HEK293 (cell line): ENCODE data around the gene ZDHHC17.

Source experiments
- CTCF ChIA-PET: fragments of 350-600 bp; formaldehyde crosslinking; extraction: SDS; loops from one replicate; lab custom pipeline; 2021; ENCODE audit warnings: antibody characterized with exemption; lab: Yijun Ruan, JAX
- POLR2A ChIA-PET: fragments of 300-600 bp; formaldehyde crosslinking; extraction: SDS; loops from one replicate; lab custom pipeline; 2020; ENCODE audit warnings: antibody characterized with exemption, inconsistent platforms; lab: Yijun Ruan, JAX
- H3K27ac ChIP-seq: fragments of 200-500 bp; sonication (Bioruptor generic); 2 replicates; pipeline ENCODE4 v1.5.1; 2014; ENCODE audit warnings: low read depth, low read length, control low read depth, inconsistent platforms; ENCODE audit errors: extremely low read depth
- H3K36me3 ChIP-seq, 2 experiments: fragments of 200-500 bp in 1 of 2; sonication (Bioruptor generic) in 1 of 2; 1 replicate in 1 of 2; 2 replicates in 1 of 2; pipeline ENCODE4 v1.5.1; 2014 to 2017; ENCODE audit warnings: inconsistent platforms in 2 of 2, low read length in 2 of 2; ENCODE audit not compliant: control insufficient read depth in 2 of 2, insufficient read depth in 1 of 2
- H3K4me1 ChIP-seq: fragments of 200-500 bp; sonication (Bioruptor generic); 2 replicates; pipeline ENCODE4 v1.5.1; 2014; ENCODE audit warnings: mild to moderate bottlenecking, low read length, inconsistent platforms; ENCODE audit not compliant: control insufficient read depth, insufficient read depth
- H3K4me3 ChIP-seq: 2 replicates; pipeline ENCODE4 v1.5.1; 2011; ENCODE audit warnings: low read depth, mild to moderate bottlenecking, control low read depth, low read length, moderate library complexity
- H3K9me3 ChIP-seq: fragments of 200-500 bp; sonication (Bioruptor generic); 2 replicates; pipeline ENCODE4 v1.5.1; 2014; ENCODE audit warnings: low read depth, low read length, inconsistent platforms; ENCODE audit not compliant: control insufficient read depth, insufficient read depth
- HOXA7 ChIP-seq: sonication (generic); formaldehyde crosslinking; IDR thresholded peaks from 2 replicates; pipeline ENCODE4 v1.8.1; 2022; ENCODE audit warnings: missing genetic modification reagents, borderline replicate concordance
- MYNN ChIP-seq: fragments of 450-650 bp; formaldehyde crosslinking; IDR thresholded peaks from 2 replicates; pipeline ENCODE4 v1.5.1; 2016; ENCODE audit warnings: missing biosample characterization, missing genetic modification characterization, borderline replicate concordance
- SETDB1 ChIP-seq: IDR thresholded peaks from one replicate; pipeline ENCODE4 v1.6.1; 2017; ENCODE audit warnings: mild to moderate bottlenecking, low read length, moderate library complexity, mixed read lengths; ENCODE audit not compliant: insufficient read length
- TCF7L2 ChIP-seq: IDR thresholded peaks from 2 replicates; pipeline ENCODE4 v1.6.1; 2011; ENCODE audit warnings: low read depth, mild to moderate bottlenecking, inconsistent platforms, low read length, moderate library complexity, borderline replicate concordance
- YY2 ChIP-seq: fragments of 450-650 bp; formaldehyde crosslinking; IDR thresholded peaks from 2 replicates; pipeline ENCODE4 v1.5.1; 2016; ENCODE audit warnings: missing biosample characterization, missing genetic modification characterization
- ZNF10 ChIP-seq: fragments of 450-650 bp; formaldehyde crosslinking; IDR thresholded peaks from 2 replicates; pipeline ENCODE4 v1.5.1; 2017; ENCODE audit warnings: missing biosample characterization, missing genetic modification characterization
- ZNF132 ChIP-seq: fragments of 450-650 bp; formaldehyde crosslinking; IDR thresholded peaks from 2 replicates; pipeline ENCODE4 v1.5.1; 2017; ENCODE audit warnings: missing biosample characterization, missing genetic modification characterization, borderline replicate concordance
- ZNF184 ChIP-seq: fragments of 450-650 bp; IDR thresholded peaks from 2 replicates; pipeline ENCODE4 v1.5.1; 2018; ENCODE audit warnings: missing biosample characterization, mild to moderate bottlenecking, missing genetic modification characterization
- ZNF324 ChIP-seq: fragments of 450-650 bp; formaldehyde crosslinking; IDR thresholded peaks from 2 replicates; pipeline ENCODE4 v1.5.1; 2016; ENCODE audit warnings: missing biosample characterization, missing genetic modification characterization
- ZNF561 ChIP-seq: fragments of 450-650 bp; IDR thresholded peaks from 2 replicates; pipeline ENCODE4 v1.5.1; 2018; ENCODE audit warnings: missing biosample characterization, missing genetic modification characterization, borderline replicate concordance
- ZNF701 ChIP-seq: fragments of 450-650 bp; formaldehyde crosslinking; IDR thresholded peaks from 2 replicates; pipeline ENCODE4 v1.5.1; 2016; ENCODE audit warnings: missing biosample characterization, missing genetic modification characterization
- ZNF785 ChIP-seq: fragments of 450-650 bp; formaldehyde crosslinking; IDR thresholded peaks from 2 replicates; pipeline ENCODE4 v1.5.1; 2016; ENCODE audit warnings: missing biosample characterization, missing genetic modification characterization
- ZNF791 ChIP-seq: fragments of 450-650 bp; formaldehyde crosslinking; IDR thresholded peaks from 2 replicates; pipeline ENCODE4 v1.5.1; 2016; ENCODE audit warnings: missing biosample characterization, missing genetic modification characterization
- ZNF837 ChIP-seq: fragments of 450-650 bp; formaldehyde crosslinking; IDR thresholded peaks from 2 replicates; pipeline ENCODE4 v1.5.1; 2016; ENCODE audit warnings: missing biosample characterization, missing genetic modification characterization
- ZNF843 ChIP-seq: fragments of 450-650 bp; formaldehyde crosslinking; IDR thresholded peaks from 2 replicates; pipeline ENCODE4 v1.5.1; 2016; ENCODE audit warnings: missing biosample characterization, missing genetic modification characterization
- TF ChIP-seq, protein P1 (sequence below): fragments of 450-650 bp; formaldehyde crosslinking; IDR thresholded peaks from 2 replicates; pipeline ENCODE4 v1.5.1; 2016; ENCODE audit warnings: missing biosample characterization, missing genetic modification characterization
- TF ChIP-seq, protein P2 (sequence below): fragments of 450-650 bp; formaldehyde crosslinking; IDR thresholded peaks from 2 replicates; pipeline ENCODE4 v1.5.1; 2016; ENCODE audit warnings: missing biosample characterization, missing genetic modification characterization
- TF ChIP-seq, protein P3 (sequence below): fragments of 450-650 bp; IDR thresholded peaks from 2 replicates; pipeline ENCODE4 v1.5.1; 2018; ENCODE audit warnings: missing biosample characterization, missing genetic modification characterization
- TF ChIP-seq, protein P4 (sequence below): fragments of 450-650 bp; formaldehyde crosslinking; IDR thresholded peaks from 2 replicates; pipeline ENCODE4 v1.5.1; 2016; ENCODE audit warnings: missing biosample characterization, missing genetic modification characterization
- TF ChIP-seq, protein P5 (sequence below): fragments of 450-650 bp; formaldehyde crosslinking; IDR thresholded peaks from 2 replicates; pipeline ENCODE4 v1.5.0; 2017; ENCODE audit warnings: missing biosample characterization, missing genetic modification characterization, borderline replicate concordance
- TF ChIP-seq, protein P6 (sequence below): fragments of 450-650 bp; formaldehyde crosslinking; IDR thresholded peaks from 2 replicates; pipeline ENCODE4 v1.5.1; 2017; ENCODE audit warnings: missing biosample characterization, mild to moderate bottlenecking, missing genetic modification characterization, moderate library complexity

Gene ZDHHC17

DNA sequence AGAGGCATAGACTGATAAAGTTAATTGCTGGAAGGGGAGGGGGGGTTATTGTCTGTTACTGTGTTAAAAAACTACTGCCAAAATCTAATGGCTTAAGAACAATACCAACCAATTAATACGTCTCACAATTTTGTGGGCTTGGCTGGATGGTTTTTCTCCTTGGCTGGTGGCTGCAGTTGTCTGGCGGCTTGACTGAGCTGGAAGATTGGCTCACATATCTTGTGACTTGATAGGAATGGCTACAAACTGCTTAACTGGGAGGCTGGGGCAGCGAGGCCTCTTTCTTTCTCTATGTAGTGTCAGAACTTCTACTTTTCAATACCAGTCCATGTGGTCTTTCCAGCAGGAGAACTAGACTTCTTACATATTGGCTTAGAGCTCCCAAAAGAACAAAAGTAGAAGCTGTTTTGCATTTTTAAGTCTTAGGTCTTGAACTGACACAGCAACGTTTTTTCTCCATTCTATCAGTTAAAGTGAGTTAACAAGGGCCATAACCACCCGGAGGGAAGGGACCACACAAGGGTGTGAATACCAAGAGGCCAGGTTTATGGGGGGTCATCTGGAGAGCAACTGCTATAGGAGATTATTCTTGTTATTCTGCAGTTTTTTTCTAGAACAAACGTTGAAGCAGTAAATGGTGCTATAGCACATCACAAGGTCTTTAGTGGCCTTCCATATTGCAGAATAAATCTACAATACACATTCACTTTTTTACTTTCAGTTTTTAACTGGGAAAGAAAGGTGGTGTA is 46.9 kb downstream of the ZDHHC17 start:
- Histone ChIP-seq H3K4me1 (no peaks in the 10 kb centered on the region), H3K27ac (no peak overlapping the region), H3K4me3 (no peak overlapping the region), H3K36me3 (peaks cover 22 to 47% of the 10 kb centered on the region in 2 experiments), H3K9me3 (no peaks in the 10 kb centered on the region)
- TF ChIP-seq ZNF132 (tag by site-specific recombination) (no peak), SETDB1 (no peak), ZNF324 (tag by site-specific recombination) (no peak), TCF7L2 (no peak), ZNF561 (no peak), ZNF837 (tag by site-specific recombination) (no peak), ZNF184 (tag by site-specific recombination) (no peak)
- TF ChIP-seq, protein P1, sequence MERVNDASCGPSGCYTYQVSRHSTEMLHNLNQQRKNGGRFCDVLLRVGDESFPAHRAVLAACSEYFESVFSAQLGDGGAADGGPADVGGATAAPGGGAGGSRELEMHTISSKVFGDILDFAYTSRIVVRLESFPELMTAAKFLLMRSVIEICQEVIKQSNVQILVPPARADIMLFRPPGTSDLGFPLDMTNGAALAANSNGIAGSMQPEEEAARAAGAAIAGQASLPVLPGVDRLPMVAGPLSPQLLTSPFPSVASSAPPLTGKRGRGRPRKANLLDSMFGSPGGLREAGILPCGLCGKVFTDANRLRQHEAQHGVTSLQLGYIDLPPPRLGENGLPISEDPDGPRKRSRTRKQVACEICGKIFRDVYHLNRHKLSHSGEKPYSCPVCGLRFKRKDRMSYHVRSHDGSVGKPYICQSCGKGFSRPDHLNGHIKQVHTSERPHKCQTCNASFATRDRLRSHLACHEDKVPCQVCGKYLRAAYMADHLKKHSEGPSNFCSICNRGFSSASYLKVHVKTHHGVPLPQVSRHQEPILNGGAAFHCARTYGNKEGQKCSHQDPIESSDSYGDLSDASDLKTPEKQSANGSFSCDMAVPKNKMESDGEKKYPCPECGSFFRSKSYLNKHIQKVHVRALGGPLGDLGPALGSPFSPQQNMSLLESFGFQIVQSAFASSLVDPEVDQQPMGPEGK (tag by site-specific recombination) = no peak
- TF ChIP-seq, protein P2, sequence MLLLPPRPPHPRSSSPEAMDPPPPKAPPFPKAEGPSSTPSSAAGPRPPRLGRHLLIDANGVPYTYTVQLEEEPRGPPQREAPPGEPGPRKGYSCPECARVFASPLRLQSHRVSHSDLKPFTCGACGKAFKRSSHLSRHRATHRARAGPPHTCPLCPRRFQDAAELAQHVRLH (tag by site-specific recombination) = no peak
- TF ChIP-seq, protein P3, sequence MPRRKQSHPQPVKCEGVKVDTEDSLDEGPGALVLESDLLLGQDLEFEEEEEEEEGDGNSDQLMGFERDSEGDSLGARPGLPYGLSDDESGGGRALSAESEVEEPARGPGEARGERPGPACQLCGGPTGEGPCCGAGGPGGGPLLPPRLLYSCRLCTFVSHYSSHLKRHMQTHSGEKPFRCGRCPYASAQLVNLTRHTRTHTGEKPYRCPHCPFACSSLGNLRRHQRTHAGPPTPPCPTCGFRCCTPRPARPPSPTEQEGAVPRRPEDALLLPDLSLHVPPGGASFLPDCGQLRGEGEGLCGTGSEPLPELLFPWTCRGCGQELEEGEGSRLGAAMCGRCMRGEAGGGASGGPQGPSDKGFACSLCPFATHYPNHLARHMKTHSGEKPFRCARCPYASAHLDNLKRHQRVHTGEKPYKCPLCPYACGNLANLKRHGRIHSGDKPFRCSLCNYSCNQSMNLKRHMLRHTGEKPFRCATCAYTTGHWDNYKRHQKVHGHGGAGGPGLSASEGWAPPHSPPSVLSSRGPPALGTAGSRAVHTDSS (tag by site-specific recombination) = no peak
- TF ChIP-seq, protein P4, sequence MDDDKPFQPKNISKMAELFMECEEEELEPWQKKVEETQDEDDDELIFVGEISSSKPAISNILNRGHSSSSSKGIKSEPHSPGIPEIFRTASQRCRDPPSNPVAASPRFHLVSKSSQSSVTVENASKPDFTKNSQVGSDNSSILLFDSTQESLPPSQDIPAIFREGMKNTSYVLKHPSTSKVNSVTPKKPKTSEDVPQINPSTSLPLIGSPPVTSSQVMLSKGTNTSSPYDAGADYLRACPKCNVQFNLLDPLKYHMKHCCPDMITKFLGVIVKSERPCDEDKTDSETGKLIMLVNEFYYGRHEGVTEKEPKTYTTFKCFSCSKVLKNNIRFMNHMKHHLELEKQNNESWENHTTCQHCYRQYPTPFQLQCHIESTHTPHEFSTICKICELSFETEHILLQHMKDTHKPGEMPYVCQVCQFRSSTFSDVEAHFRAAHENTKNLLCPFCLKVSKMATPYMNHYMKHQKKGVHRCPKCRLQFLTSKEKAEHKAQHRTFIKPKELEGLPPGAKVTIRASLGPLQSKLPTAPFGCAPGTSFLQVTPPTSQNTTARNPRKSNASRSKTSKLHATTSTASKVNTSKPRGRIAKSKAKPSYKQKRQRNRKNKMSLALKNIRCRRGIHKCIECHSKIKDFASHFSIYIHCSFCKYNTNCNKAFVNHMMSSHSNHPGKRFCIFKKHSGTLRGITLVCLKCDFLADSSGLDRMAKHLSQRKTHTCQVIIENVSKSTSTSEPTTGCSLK (tag by site-specific recombination) = no peak
- POLR2A ChIA-PET = no interaction called here
- CTCF ChIA-PET = interaction anchor here (1.2 kb wide), 1 partner anchor 19 kb away, joined by 3 read pairs; no protein-coding TSS in a partner anchor

DNA sequence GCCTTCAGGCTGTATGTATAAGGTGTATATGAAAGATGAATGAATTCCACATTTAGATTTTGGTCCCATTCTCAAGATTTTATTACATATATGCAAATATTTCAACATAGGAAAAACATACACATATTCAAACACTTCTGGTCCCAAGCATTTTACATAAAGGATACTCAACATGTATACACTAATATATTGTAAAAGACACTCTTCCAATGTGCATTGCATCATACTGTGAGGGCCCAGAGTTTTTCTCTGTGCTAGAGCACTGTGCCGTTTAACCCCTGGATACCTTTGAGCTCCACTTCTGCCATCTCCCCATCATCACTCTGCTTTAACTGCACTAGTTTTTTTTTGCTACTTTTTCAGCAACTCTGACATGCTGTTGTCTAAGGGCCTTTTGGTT is 48.1 kb downstream of the ZDHHC17 start:
- ChIA-PET POLR2A (no interaction called here), CTCF (interaction anchor here (1.2 kb wide), 1 partner anchor 8 kb away, joined by 3 read pairs; no protein-coding TSS in a partner anchor)
- peaks cover 14 to 37% of the 10 kb centered on the region in 2 experiments; a peak in 2 of 3 replicates for H3K36me3 ChIP-seq
- H3K9me3 ChIP-seq = no peaks in the 10 kb centered on the region
- TF ChIP-seq ZNF10 (tag by site-specific recombination) = no peak
- no peak for TF ChIP-seq YY2 (tag by site-specific recombination)
- TF ChIP-seq MYNN (tag by site-specific recombination) = no peak
- TF ChIP-seq ZNF843 = no peak
- TF ChIP-seq, protein P5, sequence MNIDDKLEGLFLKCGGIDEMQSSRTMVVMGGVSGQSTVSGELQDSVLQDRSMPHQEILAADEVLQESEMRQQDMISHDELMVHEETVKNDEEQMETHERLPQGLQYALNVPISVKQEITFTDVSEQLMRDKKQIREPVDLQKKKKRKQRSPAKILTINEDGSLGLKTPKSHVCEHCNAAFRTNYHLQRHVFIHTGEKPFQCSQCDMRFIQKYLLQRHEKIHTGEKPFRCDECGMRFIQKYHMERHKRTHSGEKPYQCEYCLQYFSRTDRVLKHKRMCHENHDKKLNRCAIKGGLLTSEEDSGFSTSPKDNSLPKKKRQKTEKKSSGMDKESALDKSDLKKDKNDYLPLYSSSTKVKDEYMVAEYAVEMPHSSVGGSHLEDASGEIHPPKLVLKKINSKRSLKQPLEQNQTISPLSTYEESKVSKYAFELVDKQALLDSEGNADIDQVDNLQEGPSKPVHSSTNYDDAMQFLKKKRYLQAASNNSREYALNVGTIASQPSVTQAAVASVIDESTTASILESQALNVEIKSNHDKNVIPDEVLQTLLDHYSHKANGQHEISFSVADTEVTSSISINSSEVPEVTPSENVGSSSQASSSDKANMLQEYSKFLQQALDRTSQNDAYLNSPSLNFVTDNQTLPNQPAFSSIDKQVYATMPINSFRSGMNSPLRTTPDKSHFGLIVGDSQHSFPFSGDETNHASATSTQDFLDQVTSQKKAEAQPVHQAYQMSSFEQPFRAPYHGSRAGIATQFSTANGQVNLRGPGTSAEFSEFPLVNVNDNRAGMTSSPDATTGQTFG (tag by site-specific recombination) = no peak
- no peak for TF ChIP-seq ZNF791 (tag by site-specific recombination)
- no peak for TF ChIP-seq ZNF785 (tag by site-specific recombination)
- no peak for TF ChIP-seq ZNF701 (tag by site-specific recombination)
- TF ChIP-seq, protein P6, sequence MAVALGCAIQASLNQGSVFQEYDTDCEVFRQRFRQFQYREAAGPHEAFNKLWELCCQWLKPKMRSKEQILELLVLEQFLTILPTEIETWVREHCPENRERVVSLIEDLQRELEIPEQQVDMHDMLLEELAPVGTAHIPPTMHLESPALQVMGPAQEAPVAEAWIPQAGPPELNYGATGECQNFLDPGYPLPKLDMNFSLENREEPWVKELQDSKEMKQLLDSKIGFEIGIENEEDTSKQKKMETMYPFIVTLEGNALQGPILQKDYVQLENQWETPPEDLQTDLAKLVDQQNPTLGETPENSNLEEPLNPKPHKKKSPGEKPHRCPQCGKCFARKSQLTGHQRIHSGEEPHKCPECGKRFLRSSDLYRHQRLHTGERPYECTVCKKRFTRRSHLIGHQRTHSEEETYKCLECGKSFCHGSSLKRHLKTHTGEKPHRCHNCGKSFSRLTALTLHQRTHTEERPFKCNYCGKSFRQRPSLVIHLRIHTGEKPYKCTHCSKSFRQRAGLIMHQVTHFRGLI (tag by site-specific recombination) = no peak
- TF ChIP-seq HOXA7 = no peak
- H3K27ac ChIP-seq = no peak overlapping the region
- no peak overlapping the region for H3K4me3 ChIP-seq
- no peaks in the 10 kb centered on the region for H3K4me1 ChIP-seq
